ENCODE measurements around the gene ACE2.

GRCh38 chrX:15619053-15619755 lies 18.4 kb upstream of the ACE2 start:
- TF ChIP-seq CTCF (optimal IDR thresholded peaks at IDR 0.05 in 1 of 3, IDR thresholded peaks at IDR 0.05 in 1 of 3, conservative IDR thresholded peaks at IDR 0.05 in 1 of 3; ENCODE audit: extremely low read depth in 1 of 3, insufficient read depth in 2 of 3, low read length in 3 of 3), result no peak
- no peak for TF ChIP-seq EZH2 (IDR thresholded peaks at IDR 0.05; ENCODE audit: low read length)
